ENCODE results near the gene OPTC. TPM values are rescaled to one million over a fixed set of nuclear protein-coding genes. Genes with fewer than 3 reads are reported as not detected.
A peak's percentile ranks its signal among the peaks of the same experiment; 100 is the strongest.

OPTC gene
- total and polyA plus RNA-seq, 4 donors = not detected

DNA sequence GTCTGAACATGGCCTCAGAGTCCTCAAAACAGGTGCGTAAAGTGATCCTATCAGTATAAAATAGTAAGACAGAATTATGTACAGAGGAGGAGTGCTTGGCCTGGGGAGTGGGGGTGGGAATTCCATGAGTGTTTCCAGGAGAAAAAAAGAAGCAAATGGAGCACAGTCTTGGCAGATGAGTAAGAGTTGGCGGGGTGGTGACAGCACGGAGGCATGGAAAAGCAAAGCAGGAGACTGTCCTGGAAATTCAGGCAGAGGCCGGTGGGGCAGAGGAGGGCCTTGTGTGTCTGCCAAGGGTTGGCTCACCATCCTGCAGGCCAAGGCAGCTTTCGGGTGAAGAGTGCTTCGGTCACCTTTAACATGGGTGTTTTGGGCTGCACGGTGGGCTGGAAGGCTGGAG lies 63.4 kb downstream of the OPTC start:
- H3K36me3 ChIP-seq (ENCODE audit: control insufficient read depth in 4 of 4, insufficient read depth in 4 of 4, low read length in 4 of 4) = no peaks in the 10 kb centered on the region
- no peaks in the 10 kb centered on the region for H3K27me3 ChIP-seq (ENCODE audit: control insufficient read depth in 3 of 3, insufficient read depth in 3 of 3, low read length in 2 of 3)
- WGBS, 2 donors = 86 to 89% methylated on average over 7 of the region's 7 CpGs
- no peak overlapping the region for H3K9ac ChIP-seq (ENCODE audit: insufficient read depth in 1 of 2, low read length in 2 of 2)
- no peak for TF ChIP-seq CTCF (IDR thresholded peaks at IDR 0.05; ENCODE audit: control extremely low read depth, extremely low read depth)
- DNase-seq (no peak), ATAC-seq (ENCODE audit: insufficient read depth, low FRiP score) (no peak)
- H3K4me3 ChIP-seq = no peak overlapping the region
- no peaks in the 10 kb centered on the region for H3K9me3 ChIP-seq (ENCODE audit: control insufficient read depth in 4 of 4, insufficient read depth in 3 of 4, low read length in 3 of 4)
- peaks cover 0 to 16% (median 7%) of the 10 kb centered on the region in 5 donors for H3K4me1 ChIP-seq (ENCODE audit: control insufficient read depth in 5 of 5, insufficient read depth in 5 of 5, low read length in 5 of 5)
- H3K27ac ChIP-seq (ENCODE audit: low read depth in 1 of 2, low read length in 1 of 2) = peak overlapping the region; percentile 42 to 90

DNA sequence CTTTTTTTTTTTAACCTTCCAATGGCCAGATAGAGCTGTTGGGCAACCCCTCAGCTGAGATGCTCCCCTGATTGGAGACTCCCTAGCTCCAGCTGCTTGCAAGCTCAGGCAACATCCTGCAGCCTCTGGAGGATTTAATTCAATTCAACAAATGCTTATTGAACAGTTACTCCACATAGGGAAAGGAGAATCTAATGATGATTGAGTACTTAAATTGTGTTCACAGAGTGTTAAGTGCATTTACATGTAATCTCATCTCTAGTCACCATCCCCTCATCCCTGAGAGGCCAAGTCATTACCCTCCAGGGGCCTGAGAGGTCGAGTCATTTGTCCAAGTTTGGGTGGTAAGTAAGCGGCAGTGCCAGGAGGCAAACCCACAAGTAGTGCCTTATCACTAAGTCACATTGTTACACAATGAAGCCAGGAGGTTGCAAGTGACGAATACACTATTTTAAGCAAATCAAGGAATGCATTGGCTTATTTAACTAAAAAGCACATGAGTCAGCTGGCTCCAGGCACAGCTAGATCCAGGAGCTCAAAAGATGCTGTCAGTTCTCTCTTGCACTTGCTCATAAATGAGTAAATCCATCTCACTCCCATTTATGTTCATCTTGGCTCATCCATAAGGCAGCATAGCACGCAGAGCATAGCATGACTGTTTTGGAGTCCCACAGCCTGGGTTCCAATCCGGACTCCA lies 64.3 kb downstream of the OPTC start:
- no peak overlapping the region for H3K4me3 ChIP-seq
- ATAC-seq (ENCODE audit: insufficient read depth, low FRiP score) = peak; percentile 61
- no peaks in the 10 kb centered on the region for H3K9me3 ChIP-seq (ENCODE audit: control insufficient read depth in 4 of 4, insufficient read depth in 3 of 4, low read length in 3 of 4)
- H3K36me3 ChIP-seq (ENCODE audit: control insufficient read depth in 4 of 4, insufficient read depth in 4 of 4, low read length in 4 of 4) = no peaks in the 10 kb centered on the region
- no peak for TF ChIP-seq CTCF (IDR thresholded peaks at IDR 0.05; ENCODE audit: control extremely low read depth, extremely low read depth)
- no peak overlapping the region for H3K9ac ChIP-seq (ENCODE audit: insufficient read depth in 1 of 2, low read length in 2 of 2)
- WGBS, 2 donors = 53 to 61% methylated on average over 5 of the region's 5 CpGs
- DNase-seq = peak in 2 of 3 donors; percentile 39 to 56
- peak overlapping the region; percentile 42 to 90 for H3K27ac ChIP-seq (ENCODE audit: low read depth in 1 of 2, low read length in 1 of 2)
- peaks cover 0 to 16% (median 7%) of the 10 kb centered on the region in 5 donors for H3K4me1 ChIP-seq (ENCODE audit: control insufficient read depth in 5 of 5, insufficient read depth in 5 of 5, low read length in 5 of 5)
- H3K27me3 ChIP-seq (ENCODE audit: control insufficient read depth in 3 of 3, insufficient read depth in 3 of 3, low read length in 2 of 3) = no peaks in the 10 kb centered on the region

Other genes starting within 250 kb of the OPTC start
- gene BTG2, start 188.6 kb upstream of the OPTC start, total RNA-seq = 100 to 1,000 TPM in 1 of 2 donors, 10 to 100 TPM in 1; 51.7 to 118 TPM
- gene BTG2, start 188.6 kb upstream of the OPTC start, polyA plus RNA-seq = 10 to 100 TPM; 29.1 to 95.4 TPM
- 10 to 100 TPM; 46.3 to 93.4 TPM for gene FMOD, start 143.0 kb upstream of the OPTC start, total RNA-seq
- gene FMOD, start 143.0 kb upstream of the OPTC start, polyA plus RNA-seq = 10 to 100 TPM; 16.5 to 19.4 TPM
- 10 to 100 TPM in 1 of 2 donors, 1 to 10 TPM in 1; 2.0 to 18.9 TPM for gene PRELP, start 18.3 kb upstream of the OPTC start, total RNA-seq
- gene PRELP, start 18.3 kb upstream of the OPTC start, polyA plus RNA-seq = 10 to 100 TPM in 1 of 2 donors, 1 to 10 TPM in 1; 8.3 to 26.0 TPM
- gene ATP2B4, start 132.7 kb downstream of the OPTC start, total RNA-seq = 100 to 1,000 TPM in 1 of 2 donors, 10 to 100 TPM in 1; 99.6 to 145 TPM
- gene ATP2B4, start 132.7 kb downstream of the OPTC start, polyA plus RNA-seq = 10 to 100 TPM; 35.9 to 53.1 TPM